ENCODE results near the gene SPON1. TPM values are rescaled to one million over a fixed set of nuclear protein-coding genes. Genes with fewer than 3 reads are reported as not detected.
"Not testable (repeated sequence)": the region's sequence is repeated elsewhere in the genome, so short reads cannot be mapped to it uniquely, and the experiment has no call there.

SPON1 gene
- total RNA-seq, 2 experiments from 2014 or later: 2.1 to 2.2 TPM

- TF ChIP-seq CTCF (IDR thresholded peaks at IDR 0.05): no peak
- H3K9me3 Mint-ChIP-seq: peaks cover 2% of the 10 kb centered on the region
- Histone ChIP-seq H3K27ac (ENCODE audit: low read depth in 1 of 2, low read length in 2 of 2) (no peak overlapping the region), H3K27me3 (ENCODE audit: control insufficient read depth in 1 of 2, insufficient read depth in 2 of 2, low read length in 2 of 2) (no peaks in the 10 kb centered on the region), H3K9me3 (ENCODE audit: control insufficient read depth in 1 of 2, insufficient read depth in 1 of 2, low read length in 2 of 2) (no peaks in the 10 kb centered on the region), H3K36me3 (ENCODE audit: insufficient read depth, low read length) (no peaks in the 10 kb centered on the region), H3K4me3 (ENCODE audit: low read length) (no peak overlapping the region), H3K4me1 (ENCODE audit: insufficient read depth, low read length) (peaks cover 24% of the 10 kb centered on the region)
- POLR2A ChIA-PET: no interaction called here
- H3K4me1 Mint-ChIP-seq (ENCODE audit: low read depth): peaks cover 28% of the 10 kb centered on the region
- no peak overlapping the region for H3K27ac Mint-ChIP-seq
- CTCF ChIA-PET: no interaction called here
- no peak overlapping the region for H3K4me3 Mint-ChIP-seq
- no peaks in the 10 kb centered on the region for H3K36me3 Mint-ChIP-seq (ENCODE audit: low read depth)
- H3K27me3 Mint-ChIP-seq: no peaks in the 10 kb centered on the region
- ATAC-seq (ENCODE audit: poor library complexity) (no peak), DNase-seq (no peak)
- intact Hi-C loops (cut with DNase I, micrococcal nuclease): no loop called here
Measured at GRCh38 chr11:13929395-13929891, 33.1 kb upstream of the SPON1 start.

GRCh38 chr11:13931356-13931755 lies 31.2 kb upstream of the SPON1 start:
- Mint-ChIP-seq H3K4me3 (no peak overlapping the region), H3K36me3 (ENCODE audit: low read depth) (peaks cover under 1% of the 10 kb centered on the region), H3K27me3 (no peaks in the 10 kb centered on the region), H3K4me1 (ENCODE audit: low read depth) (peaks cover 12% of the 10 kb centered on the region), H3K27ac (no peak overlapping the region), H3K9me3 (peaks cover 2% of the 10 kb centered on the region)
- intact Hi-C loops (cut with DNase I, micrococcal nuclease): no loop called here
- no peak overlapping the region for H3K4me3 ChIP-seq (ENCODE audit: low read length)
- no peak for TF ChIP-seq CTCF (IDR thresholded peaks at IDR 0.05)
- H3K4me1 ChIP-seq (ENCODE audit: insufficient read depth, low read length): peaks cover 6% of the 10 kb centered on the region
- H3K27ac ChIP-seq (ENCODE audit: low read depth in 1 of 2, low read length in 2 of 2): no peak overlapping the region
- POLR2A ChIA-PET: interaction anchor here (2.5 kb wide), 1 partner anchor 9 kb away, joined by 9 read pairs; no protein-coding TSS in a partner anchor
- DNase-seq (no peak), ATAC-seq (ENCODE audit: poor library complexity) (no peak)
- CTCF ChIA-PET: no interaction called here
- no peaks in the 10 kb centered on the region for H3K27me3 ChIP-seq (ENCODE audit: control insufficient read depth in 1 of 2, insufficient read depth in 2 of 2, low read length in 2 of 2)
- H3K36me3 ChIP-seq (ENCODE audit: insufficient read depth, low read length): no peaks in the 10 kb centered on the region
- no peaks in the 10 kb centered on the region for H3K9me3 ChIP-seq (ENCODE audit: control insufficient read depth in 1 of 2, insufficient read depth in 1 of 2, low read length in 2 of 2)

- H3K9me3 ChIP-seq (ENCODE audit: control insufficient read depth in 1 of 2, insufficient read depth in 1 of 2, low read length in 2 of 2); H3K27me3 ChIP-seq (ENCODE audit: control insufficient read depth in 1 of 2, insufficient read depth in 2 of 2, low read length in 2 of 2); H3K4me3 Mint-ChIP-seq; ATAC-seq (ENCODE audit: poor library complexity); POLR2A ChIA-PET; H3K36me3 ChIP-seq (ENCODE audit: insufficient read depth, low read length); H3K9me3 Mint-ChIP-seq; H3K4me3 ChIP-seq (ENCODE audit: low read length); H3K27ac ChIP-seq (ENCODE audit: low read depth in 1 of 2, low read length in 2 of 2); intact Hi-C loops (cut with DNase I, micrococcal nuclease); DNase-seq; CTCF ChIA-PET; H3K27ac Mint-ChIP-seq; H3K27me3 Mint-ChIP-seq: not testable (repeated sequence)
- H3K4me1 Mint-ChIP-seq (ENCODE audit: low read depth): peaks cover 38% of the 10 kb centered on the region
- H3K36me3 Mint-ChIP-seq (ENCODE audit: low read depth): peaks cover 23% of the 10 kb centered on the region
- H3K4me1 ChIP-seq (ENCODE audit: insufficient read depth, low read length): peaks cover 42% of the 10 kb centered on the region
Measured at GRCh38 chr11:13937154-13937553, 25.4 kb upstream of the SPON1 start.

- H3K36me3 ChIP-seq (ENCODE audit: insufficient read depth, low read length); H3K9me3 ChIP-seq (ENCODE audit: control insufficient read depth in 1 of 2, insufficient read depth in 1 of 2, low read length in 2 of 2); H3K27me3 Mint-ChIP-seq; H3K9me3 Mint-ChIP-seq; H3K4me3 ChIP-seq (ENCODE audit: low read length); H3K27me3 ChIP-seq (ENCODE audit: control insufficient read depth in 1 of 2, insufficient read depth in 2 of 2, low read length in 2 of 2); ATAC-seq (ENCODE audit: poor library complexity); H3K27ac ChIP-seq (ENCODE audit: low read depth in 1 of 2, low read length in 2 of 2); CTCF ChIA-PET: not testable (repeated sequence)
- H3K36me3 Mint-ChIP-seq (ENCODE audit: low read depth): peaks cover 23% of the 10 kb centered on the region
- H3K4me1 ChIP-seq (ENCODE audit: insufficient read depth, low read length): peaks cover 56% of the 10 kb centered on the region
- peak overlapping the region; percentile 78 for H3K4me3 Mint-ChIP-seq
- DNase-seq: peak in 13 of 14 experiments; percentile 31 to 79 (median 64)
- POLR2A ChIA-PET: interaction anchor here (0.8 to 5.2 kb wide), 7 partner anchors 13 to 210 kb away, joined by 3 to 49 read pairs (median 3); no protein-coding TSS in a partner anchor
- H3K27ac Mint-ChIP-seq: peak overlapping the region; percentile 73
- intact Hi-C loops (cut with DNase I, micrococcal nuclease): loop anchor here in 1 of 2 experiments (2.0 kb wide), 1 partner anchor 14 kb away; no protein-coding TSS in a partner anchor
- H3K4me1 Mint-ChIP-seq (ENCODE audit: low read depth): peaks cover 53% of the 10 kb centered on the region
Measured at GRCh38 chr11:13938829-13939228, 23.7 kb upstream of the SPON1 start.
